Adrenal gland (tissue), 5 donors: Measurements from ENCODE around the gene CAPZA2.
A peak's percentile ranks its signal among the peaks of the same experiment; 100 is the strongest.

Experiments used
- CTCF ChIP-seq, 6 experiments: fragments of 450-650 bp in 4 of 6; fragments of 200-600 bp in 2 of 6; sonication (generic) in 1 of 6; IDR thresholded peaks; 1 replicate in 5 of 6; 2 replicates in 1 of 6; pipeline versions ENCODE4 v1.5.1 to v1.8.0; 2016 to 2021; ENCODE audit warnings: antibody characterized with exemption in 6 of 6, mild to moderate bottlenecking in 2 of 6, moderate library complexity in 1 of 6
- POLR2A ChIP-seq, 2 donors: fragments of 450-650 bp; IDR thresholded peaks; one replicate each; pipeline ENCODE4 v1.6.1; 2017; ENCODE audit warnings: antibody characterized with exemption in 2 of 2, mild to moderate bottlenecking in 2 of 2, moderate library complexity in 1 of 2
- donor health status: DM: no; HTN: no; CAD: no.

GRCh38 chr7:116862951-116863670 lies 724 bp downstream of the CAPZA2 start:
- TF ChIP-seq CTCF (IDR thresholded peaks at IDR 0.05) (peak in 2 of 6 experiments; percentile 11 to 14), POLR2A (IDR thresholded peaks at IDR 0.05) (no peak)
